NCI-H2029 treated with DMSO at 0.1 percent for 48 hours (cell line): ENCODE data around the gene ATL3.
"Not testable (repeated sequence)": the region's sequence is repeated elsewhere in the genome, so short reads cannot be mapped to it uniquely, and the experiment has no call there.

Source experiments
- DNase-seq: peaks from one replicate; lab custom pipeline; 2025; lab: John Stamatoyannopoulos, UW

ATL3 gene

GRCh38 chr11:63586451-63587166 is 84.6 kb downstream of the ATL3 start:
- DNase-seq = no peak

GRCh38 chr11:63583357-63583677 is 87.9 kb downstream of the ATL3 start:
- no peak for DNase-seq

GRCh38 chr11:63581224-63581623 is 90.0 kb downstream of the ATL3 start:
- not testable (repeated sequence) for DNase-seq

GRCh38 chr11:63578882-63579281 is 92.3 kb downstream of the ATL3 start:
- DNase-seq = not testable (repeated sequence)

GRCh38 chr11:63574856-63575602 is 96.1 kb downstream of the ATL3 start:
- no peak for DNase-seq
